ENCODE measurements around the gene ZSCAN2. TPM values are rescaled to one million over a fixed set of nuclear protein-coding genes. Genes with fewer than 3 reads are reported as not detected.

ZSCAN2 gene
- total RNA-seq, 1 donor from 2014 or later: 13.0 TPM

GRCh38 chr15:84668221-84668982 lies 67.6 kb downstream of the ZSCAN2 start:
- DNase-seq (ENCODE audit: low read depth in 2 of 2): no peak

- DNase-seq (ENCODE audit: low read depth in 2 of 2): no peak
These were observed 68.9 kb downstream of the ZSCAN2 start for GRCh38 chr15:84669726-84670125.

- DNase-seq (ENCODE audit: low read depth in 2 of 2): no peak
These were observed 70.4 kb downstream of the ZSCAN2 start for GRCh38 chr15:84671211-84671610.

Other genes starting within 250 kb of the ZSCAN2 start
- 16.2 and 17.5 TPM in 2 replicates for gene WDR73, start 53.3 kb downstream of the ZSCAN2 start, total RNA-seq
- gene NMB, start 57.2 kb downstream of the ZSCAN2 start, total RNA-seq: 6.0 and 7.6 TPM in 2 replicates
- 202 and 227 TPM in 2 replicates for gene SEC11A, start 115.1 kb downstream of the ZSCAN2 start, total RNA-seq
- 2.7 and 6.4 TPM in 2 replicates for gene ZNF592, start 147.6 kb downstream of the ZSCAN2 start, total RNA-seq
- 19.5 and 52.6 TPM in 2 replicates for gene ALPK3, start 216.3 kb downstream of the ZSCAN2 start, total RNA-seq

Data from dermis microvascular lymphatic vessel endothelial cell (primary cell).